GM19452 (cell line): ENCODE measurements around the gene DNMT3L.
"Not testable (repeated sequence)": the region's sequence is repeated elsewhere in the genome, so short reads cannot be mapped to it uniquely, and the experiment has no call there.

ENCODE experiments used
- ATAC-seq: cut with Tn5 transposase; IDR thresholded peaks from one replicate; pipeline ENCODE4 v1.9.1; 2021; ENCODE audit not compliant: unreplicated experiment

The DNMT3L gene

DNA sequence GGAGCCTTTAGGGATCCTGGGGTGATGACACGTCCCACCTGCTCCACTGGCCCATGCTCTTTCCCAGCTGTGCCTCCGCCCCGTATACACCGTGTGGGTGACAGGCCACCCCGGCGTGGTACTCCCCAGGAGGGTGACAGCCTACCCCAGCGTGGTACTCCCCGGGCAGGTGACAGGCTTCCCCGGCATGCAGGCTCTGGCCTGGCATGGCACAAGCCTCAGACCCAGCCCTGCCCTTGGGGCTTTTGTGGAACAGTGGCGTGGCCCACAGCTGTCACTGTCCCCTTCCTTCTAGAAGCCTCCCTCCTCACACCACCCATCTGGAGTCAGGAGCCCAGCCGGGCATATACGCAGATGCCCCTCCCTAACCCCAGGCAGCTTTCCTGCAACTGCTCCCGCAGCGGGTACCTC lies 33.5 kb upstream of the DNMT3L start:
- no peak for ATAC-seq

DNA sequence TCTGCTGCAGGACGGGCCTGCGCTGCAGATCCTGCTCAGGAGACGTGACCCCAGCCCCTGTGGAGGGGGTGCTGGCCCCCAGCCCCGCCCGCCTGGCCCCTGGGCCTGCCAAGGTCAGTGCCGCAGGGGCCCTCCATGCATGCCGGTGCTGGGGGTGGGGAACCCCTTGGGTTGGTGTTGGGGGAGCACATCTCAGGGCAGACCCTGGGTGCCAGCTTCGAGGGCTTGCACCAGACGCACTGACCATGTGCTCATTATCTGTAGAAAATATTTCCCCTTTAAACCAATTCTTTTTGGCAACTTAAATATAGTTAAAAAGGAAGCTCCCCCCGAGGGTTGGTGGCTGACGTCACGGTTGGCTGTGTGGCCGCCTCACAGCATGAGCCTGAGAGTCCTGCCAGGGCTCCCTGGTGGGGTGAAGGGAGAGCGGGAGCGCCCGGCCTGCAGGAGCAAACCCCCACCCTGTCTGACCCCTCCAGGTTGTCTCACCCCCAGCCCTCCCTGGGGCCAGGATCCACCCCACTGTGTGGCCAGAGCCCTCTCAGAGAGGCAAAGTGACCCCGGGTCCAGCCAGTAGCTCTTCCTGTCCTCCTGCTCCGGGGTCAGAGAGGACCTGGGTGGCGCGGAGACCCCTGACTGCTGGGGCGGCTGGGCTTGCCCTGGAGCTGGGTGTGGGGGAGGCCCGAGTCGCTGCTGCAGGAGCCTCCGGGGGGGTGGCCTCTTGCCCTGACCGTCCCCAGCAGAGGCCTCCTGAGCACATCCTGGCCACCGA lies 32.9 kb upstream of the DNMT3L start:
- no peak for ATAC-seq

DNA sequence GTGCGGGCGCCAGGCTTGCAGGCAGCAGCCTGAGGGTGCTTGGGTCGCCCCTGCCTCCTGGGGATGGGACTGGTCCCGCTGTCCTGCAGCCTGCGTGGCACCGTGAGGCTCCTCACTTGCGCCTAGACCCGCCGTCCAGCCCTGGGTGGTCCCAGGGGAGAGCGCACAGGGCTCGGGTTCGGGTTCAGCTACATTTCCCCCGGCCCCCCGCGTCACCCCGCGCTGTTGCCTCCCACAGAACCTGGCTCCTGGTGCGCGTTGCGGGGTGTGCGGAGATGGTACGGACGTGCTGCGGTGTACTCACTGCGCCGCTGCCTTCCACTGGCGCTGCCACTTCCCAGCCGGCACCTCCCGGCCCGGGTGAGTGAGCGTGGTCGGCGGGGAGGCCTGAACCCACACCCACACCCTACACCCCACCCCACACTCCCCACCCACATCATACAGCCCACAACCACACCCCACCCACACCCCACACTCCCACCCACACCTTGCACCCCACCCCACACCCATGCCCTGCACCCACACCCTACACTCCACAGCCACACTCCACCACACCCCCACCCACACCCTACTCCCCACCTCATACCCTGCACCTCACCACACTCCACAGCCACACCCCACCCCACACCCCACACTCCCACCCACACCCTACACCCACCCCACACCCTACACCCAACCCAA lies 32.0 kb upstream of the DNMT3L start:
- ATAC-seq = no peak

DNA sequence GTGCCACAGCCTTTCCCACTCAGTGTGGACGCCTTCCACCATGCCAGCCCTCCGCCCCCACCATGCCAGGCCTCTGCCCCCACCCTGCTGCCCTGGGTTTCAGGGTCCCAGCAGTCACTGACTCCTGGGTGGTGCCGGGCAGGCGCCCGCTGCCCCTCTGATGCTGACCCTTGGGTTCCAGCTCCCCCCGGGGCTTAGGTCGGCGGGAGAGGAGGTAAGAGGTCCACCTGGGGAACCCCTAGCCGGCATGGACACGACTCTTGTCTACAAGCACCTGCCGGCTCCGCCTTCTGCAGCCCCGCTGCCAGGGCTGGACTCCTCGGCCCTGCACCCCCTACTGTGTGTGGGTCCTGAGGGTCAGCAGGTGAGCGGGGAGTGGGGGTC lies 31.1 kb upstream of the DNMT3L start:
- ATAC-seq = no peak

DNA sequence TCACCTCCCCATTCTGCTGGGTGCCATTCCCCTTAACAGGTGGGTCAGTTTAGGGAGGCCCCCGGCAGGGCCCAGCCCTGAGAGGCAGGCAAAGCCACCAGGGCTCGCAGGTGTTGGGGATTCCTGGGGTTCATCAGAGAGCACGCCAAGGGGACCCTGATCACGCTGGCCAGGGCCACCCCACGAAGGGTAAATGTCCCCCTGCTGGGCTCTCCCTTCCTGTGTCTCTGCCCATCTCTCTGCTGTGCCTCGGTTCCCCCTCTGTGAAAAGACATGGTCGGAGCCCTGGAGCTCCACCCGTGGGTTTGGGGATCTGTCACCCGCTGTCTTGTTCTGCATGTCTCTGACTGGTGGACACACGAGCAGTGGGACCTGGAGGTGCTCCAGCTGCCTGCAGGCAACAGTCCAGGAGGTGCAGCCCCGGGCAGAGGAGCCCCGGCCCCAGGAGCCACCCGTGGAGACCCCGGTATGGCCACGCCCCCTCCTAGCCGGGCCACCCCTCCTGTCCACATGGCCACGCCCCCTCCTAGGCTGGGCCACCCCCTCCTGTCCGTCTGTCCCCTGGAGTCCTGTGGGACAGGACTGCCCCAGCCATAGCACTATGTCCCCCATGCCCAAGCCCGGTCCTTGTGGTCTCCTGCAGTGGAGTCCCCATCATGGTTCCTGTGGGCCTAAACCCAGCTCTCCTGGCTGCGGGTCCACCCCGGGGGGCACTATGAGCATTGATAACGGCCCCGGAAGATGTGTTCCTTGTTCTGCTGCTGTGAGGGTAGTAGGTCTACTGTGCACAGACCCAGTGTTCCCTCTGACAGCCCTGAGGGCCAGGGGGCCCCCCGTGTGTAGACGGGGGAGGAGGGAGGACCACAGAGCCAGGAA lies 30.5 kb upstream of the DNMT3L start:
- ATAC-seq = no peak

DNA sequence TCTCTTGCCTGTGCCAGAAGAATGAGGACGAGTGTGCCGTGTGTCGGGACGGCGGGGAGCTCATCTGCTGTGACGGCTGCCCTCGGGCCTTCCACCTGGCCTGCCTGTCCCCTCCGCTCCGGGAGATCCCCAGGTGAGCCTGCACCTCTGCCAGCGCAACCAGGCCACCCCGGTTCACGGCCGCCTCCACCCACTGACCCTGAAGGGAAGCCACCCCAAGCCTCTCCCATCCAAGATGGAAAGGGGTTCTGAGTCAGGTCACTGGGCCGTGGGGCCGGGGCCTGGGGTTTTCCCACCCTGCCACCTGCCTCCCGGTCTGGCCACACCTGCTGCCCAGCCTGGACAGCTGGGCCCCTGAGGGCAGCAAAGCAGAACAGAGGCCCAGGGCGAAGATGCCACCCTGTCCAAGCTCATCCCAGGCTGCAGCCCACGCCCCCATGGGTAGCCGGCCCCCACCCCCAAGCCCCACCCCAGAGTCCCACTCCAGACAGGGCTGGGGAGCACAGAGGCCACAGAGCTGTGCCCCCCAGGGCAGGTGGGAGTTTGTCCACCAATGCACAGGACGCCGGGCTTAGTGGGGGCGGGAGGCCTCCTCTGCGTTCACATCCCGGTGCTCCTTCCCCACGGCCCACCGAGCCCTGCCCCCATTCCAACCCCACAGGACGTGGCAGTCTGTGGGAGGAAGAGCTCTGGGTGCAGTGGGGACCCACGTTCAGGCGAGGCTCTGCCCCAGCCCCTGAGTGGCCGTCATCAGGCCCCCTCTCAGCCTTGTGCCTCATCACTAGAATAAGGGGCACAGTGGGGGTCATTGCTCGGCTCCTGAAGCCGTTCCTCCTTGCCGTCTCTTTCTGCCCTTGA lies 29.6 kb upstream of the DNMT3L start:
- ATAC-seq = no peak

DNA sequence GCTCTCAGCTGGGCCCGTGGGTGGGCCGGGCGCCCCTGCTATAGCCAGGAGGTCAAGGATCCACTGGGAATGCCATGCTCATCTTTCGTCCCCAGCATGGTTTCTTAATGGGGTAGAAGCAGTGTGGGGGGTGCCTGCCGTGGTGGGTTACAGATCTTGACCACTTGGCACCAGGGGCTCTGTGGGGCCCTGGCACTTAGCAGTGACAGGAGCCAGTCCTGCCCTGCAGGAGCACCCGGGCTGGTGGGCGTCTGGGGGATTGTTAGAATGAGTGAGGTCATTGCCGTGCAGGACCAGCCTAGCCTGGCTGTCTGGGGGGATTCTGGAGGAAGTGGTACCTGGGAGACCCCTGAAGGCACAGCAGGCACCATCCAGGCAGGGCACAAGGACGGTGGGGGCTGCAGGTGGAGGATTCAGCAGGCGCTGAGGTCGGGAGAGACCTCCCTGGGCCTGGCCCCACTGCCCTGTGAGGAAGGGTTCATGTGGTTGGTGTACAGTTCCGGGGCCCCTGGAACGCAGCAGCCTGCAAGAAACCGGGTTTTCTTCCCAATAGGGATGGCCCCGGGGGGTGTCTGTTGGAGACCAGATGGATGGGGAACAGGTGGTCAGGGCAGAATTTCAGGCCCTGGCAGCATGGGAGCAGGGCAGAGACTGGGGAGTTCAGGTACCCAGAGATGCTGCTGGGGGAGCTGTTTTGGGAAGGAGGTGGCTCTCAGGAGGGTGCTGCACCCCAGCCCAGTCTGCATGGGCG lies 28.8 kb upstream of the DNMT3L start:
- no peak for ATAC-seq

DNA sequence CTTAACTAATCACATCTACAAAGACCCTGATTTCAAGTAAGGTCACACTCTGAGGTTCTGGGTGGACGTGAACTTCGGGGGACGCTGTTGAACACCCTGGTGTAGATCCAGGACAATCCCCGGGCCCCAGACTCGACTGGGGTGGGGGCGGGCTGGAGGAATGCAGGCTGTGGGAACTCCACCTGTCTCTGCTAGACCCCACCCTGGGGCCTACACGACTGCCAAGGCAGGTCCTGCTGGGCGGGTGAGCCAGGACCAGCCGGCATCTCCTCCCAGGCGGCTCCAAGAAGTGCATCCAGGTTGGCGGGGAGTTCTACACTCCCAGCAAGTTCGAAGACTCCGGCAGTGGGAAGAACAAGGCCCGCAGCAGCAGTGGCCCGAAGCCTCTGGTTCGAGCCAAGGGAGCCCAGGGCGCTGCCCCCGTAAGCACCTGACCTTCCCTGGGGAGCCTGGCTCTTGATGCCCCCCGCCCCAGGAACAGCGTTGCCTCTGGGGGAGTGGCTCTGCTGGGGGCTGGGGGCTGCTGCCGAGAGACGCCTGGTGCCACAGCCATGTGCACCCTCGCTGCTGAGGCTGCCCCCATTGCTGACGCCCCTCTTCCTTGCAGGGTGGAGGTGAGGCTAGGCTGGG lies 27.8 kb upstream of the DNMT3L start:
- no peak for ATAC-seq

DNA sequence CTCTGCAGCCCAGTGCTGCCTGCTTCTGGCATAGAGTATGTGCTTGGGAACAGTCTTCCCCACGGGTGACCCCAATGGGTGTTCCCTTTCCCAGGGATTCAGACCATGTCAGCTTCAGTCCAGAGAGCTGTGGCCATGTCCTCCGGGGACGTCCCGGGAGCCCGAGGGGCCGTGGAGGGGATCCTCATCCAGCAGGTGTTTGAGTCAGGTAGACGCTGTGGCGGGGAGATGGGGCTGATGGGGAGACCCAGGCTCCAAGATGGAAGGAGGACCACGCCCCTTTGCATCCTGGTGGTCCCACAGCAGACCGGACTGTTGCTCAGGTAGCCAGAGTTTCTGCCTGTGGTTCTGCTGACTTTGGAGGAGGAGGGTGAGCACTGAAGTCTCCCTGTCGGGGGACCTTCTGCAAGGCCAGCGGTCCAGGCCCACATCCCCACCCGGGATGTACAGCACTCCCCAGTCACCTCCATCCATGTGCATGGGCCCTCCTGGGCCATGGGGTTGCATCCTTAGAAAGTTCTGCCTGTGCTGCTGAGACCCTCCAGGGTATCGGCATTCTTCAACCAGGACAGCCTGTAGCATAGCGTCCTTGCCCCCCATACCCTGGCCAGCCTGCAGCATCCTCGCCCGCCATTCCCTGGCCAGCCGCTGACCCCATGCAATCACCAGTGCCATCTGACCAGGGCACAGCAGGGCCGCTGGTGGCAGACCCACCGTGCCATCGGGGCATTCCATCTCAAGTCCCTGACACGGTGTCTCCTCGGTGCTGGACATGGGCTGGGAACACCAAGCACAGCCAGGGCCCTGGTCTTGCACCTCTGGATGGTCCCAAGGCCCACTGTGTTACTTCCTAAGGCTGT lies 26.8 kb upstream of the DNMT3L start:
- no peak for ATAC-seq

DNA sequence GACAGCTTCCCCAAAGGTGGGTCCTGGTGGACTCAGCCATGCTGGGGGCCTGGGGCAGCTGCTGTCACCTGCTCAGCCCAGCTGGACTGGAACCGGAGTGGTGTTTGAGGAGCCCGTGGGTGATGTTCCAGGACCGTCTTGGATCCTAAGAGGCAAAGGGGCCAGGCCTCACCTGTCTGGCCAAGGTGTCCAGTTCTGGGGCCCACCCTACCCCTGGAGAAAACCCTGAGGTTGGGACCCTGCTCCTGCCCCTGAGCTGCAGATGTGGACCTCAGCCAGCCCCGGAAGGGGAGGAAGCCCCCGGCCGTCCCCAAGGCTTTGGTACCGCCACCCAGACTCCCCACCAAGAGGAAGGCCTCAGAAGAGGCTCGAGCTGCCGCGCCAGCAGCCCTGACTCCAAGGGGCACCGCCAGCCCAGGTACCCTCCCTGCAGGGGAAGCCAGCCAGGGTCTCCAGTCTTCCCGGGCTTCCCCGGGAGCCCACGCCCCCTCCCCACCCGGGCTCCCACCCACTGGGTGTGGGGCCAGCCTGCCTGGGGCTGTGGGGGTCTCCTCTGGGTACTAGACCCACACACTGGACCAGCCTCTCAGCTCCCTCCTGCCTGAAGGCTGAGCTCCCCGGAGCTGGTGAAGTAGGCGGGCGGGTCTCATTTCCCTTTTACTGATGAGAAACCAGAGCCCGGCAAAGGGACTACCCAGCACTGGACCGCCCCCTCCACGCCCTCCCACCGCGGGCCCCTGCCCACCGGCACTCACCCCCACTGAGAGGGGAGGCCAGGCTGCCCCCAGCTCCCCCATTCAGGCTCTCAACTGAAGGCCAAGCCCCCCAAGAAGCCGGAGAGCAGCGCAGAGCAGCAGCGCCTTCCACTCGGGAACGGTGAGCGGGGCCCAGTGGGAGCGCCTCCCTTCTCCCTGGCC lies 25.3 kb upstream of the DNMT3L start:
- ATAC-seq = no peak

DNA sequence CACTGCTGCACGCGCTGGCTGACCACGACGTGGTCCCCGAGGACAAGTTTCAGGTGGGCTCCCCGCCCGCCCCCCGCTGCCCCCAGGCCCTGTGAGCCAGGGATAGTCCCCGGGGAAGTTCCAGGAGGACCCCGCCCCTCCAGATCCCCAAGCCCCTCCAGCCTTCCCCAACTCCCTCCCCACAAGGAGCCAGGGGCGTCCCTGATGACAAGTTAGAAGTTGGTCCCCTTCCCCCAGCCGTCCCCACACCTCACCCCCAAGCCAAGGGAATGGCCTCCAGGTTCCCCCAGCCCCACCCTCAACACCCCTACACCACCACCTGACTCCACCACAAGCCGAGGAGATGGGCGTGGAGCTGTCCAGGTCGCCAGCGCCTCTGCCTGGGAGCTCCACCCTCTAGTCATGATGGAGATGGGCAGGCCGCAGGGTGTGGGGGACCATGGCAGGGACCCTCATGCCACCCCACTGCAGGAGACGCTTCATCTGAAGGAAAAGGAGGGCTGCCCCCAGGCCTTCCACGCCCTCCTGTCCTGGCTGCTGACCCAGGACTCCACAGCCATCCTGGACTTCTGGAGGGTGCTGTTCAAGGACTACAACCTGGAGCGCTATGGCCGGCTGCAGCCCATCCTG lies 24.5 kb upstream of the DNMT3L start:
- no peak for ATAC-seq

DNA sequence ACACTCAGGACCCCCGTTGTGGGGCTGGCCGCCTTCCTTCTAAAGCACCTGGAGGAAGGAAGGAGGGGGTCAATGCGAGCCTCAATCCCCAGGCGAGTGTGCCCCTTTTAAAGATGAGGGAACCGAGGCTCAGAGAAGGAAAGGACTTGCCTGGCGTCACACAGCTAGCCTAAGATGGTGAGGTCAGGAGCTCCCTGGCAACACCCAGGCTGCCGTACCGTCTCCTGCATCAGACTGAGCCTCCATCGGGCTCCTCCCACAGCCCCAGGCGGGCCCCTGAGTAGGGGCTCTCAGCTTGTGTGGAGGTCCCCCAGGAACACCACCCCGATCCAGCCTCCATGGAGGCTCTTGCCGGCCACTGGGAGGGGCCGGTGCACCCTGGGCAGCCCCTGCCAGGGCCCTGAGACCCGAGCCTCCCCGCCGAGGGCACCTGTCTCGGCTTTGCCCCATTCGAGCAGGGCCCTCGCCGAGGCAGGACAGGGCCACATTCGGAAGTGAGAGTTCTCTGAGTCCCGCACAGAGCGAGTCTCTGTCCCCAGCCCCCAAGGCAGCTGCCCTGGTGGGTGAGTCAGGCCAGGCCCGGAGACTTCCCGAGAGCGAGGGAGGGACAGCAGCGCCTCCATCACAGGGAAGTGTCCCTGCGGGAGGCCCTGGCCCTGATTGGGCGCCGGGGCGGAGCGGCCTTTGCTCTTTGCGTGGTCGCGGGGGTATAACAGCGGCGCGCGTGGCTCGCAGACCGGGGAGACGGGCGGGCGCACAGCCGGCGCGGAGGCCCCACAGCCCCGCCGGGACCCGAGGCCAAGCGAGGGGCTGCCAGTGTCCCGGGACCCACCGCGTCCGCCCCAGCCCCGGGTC lies 23.7 kb upstream of the DNMT3L start, which contains the start of gene AIRE:
TSS of gene AIRE (plus strand) at position 739 of the 855 bp plus-strand sequence. CDS start 131 bp downstream, outside the sequence.
- no peak for ATAC-seq

DNA sequence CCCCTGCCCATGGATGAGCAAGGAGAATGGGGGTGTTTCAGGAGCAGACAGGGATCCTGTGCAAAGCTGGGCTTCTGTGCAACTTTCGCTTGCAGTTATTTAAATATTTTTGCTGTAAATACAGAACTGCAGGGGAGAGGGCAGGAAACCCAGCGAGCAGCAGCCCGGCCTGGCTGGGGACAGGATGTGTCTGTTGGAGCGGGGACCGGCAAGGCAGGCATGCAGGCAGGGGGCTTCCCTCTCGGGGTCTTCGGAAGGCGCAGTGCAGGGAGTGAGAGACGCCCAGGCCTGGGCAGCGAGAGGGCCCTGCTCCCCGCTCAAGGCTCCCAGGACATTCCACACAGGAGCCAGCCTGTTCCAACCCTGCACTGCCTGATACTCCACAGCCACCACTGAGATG lies 22.3 kb upstream of the DNMT3L start:
- ATAC-seq = no peak

DNA sequence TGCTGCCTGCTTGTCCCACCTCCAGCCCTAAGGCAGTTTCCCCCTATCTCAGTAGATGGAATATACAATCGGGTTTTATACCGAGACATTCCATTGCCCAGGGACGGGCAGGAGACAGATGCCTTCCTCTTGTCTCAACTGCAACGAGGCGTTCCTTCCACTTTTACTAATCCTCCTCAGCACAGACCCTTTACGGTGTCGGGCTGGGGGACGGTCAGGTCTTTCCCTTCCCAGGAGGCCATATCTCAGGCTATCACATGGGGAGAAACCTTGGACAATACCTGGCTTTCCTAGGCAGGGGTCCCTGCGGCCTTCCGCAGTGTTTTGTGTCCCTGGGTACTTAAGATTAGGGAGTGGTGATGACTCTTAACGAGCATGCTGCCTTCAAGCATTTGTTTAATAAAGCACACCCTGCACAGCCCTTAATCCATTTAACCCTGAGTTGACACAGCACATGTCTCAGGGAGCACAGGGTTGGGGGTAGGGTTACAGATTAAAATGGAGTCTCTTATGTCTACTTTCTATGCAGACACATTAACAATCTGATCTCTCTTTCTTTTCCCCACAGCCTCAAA lies 21.6 kb upstream of the DNMT3L start:
- not testable (repeated sequence) for ATAC-seq

DNA sequence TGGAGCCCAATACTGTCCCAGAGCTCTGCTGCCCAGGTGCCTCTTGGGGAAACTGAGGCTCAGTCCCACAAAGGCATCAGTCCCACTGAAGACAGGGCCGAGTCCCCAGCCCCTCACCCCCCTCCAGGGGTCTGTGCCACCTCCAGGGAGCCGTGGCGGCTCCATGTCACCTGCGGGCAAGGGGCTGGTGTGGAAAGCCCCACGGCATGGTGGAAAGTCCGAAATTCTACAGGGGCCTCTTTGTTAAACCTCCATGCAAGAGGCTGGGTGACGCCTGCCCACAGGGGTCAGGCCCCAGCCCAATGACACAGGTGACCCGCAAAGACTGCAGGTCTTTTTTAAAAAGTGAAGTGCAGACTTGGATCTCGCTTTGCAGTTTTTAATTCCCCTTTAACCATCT lies 20.7 kb upstream of the DNMT3L start:
- ATAC-seq = no peak

DNA sequence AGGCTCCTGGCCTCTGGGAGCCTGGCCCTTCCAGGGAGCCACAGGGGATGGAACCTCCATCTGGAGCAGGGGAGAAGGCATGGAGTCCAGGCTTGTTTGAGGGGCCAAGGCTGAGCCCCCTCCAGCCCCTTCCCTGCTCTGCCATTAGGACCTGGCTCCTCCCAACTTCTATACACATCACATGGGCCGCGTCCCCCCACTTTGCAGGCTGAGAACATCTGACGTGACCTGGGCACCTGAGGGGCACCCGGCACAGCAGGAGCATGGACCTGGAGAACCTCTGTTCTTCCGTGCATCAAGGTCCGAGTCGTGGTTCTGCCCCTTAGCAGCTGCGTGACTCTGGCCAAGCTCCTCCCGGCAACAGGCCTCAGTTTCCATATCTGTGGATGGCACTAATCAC lies 20.1 kb upstream of the DNMT3L start:
- ATAC-seq = no peak
